Peyer's patch (tissue), 4 donors: ENCODE results near the gene KIAA1755.

ENCODE experiments used
- CTCF ChIP-seq, 6 experiments: fragments of 450-650 bp in 4 of 6; fragments of 200-600 bp in 2 of 6; sonication (generic) in 1 of 6; IDR thresholded peaks; one replicate each; pipeline ENCODE4 v1.5.1; 2017 to 2019; ENCODE audit warnings: antibody characterized with exemption in 6 of 6, mild to moderate bottlenecking in 3 of 6, moderate library complexity in 1 of 6
- POLR2A ChIP-seq, 2 donors: fragments of 450-650 bp; IDR thresholded peaks; one replicate each; pipeline ENCODE4 v1.5.1; 2017; ENCODE audit warnings: antibody characterized with exemption in 2 of 2, mild to moderate bottlenecking in 2 of 2, moderate library complexity in 2 of 2

- TF ChIP-seq CTCF (IDR thresholded peaks at IDR 0.05) (peak; percentile 85 to 97 (median 93)), POLR2A (IDR thresholded peaks at IDR 0.05) (peak; percentile 36 to 71)
Observed at GRCh38 chr20:38165089-38165965, 95.2 kb downstream of the KIAA1755 start, which contains the start of gene TGM2.
